ENCODE results near the gene MYRFL.
"Not testable (repeated sequence)": the region's sequence is repeated elsewhere in the genome, so short reads cannot be mapped to it uniquely, and the experiment has no call there.

MYRFL gene

DNA sequence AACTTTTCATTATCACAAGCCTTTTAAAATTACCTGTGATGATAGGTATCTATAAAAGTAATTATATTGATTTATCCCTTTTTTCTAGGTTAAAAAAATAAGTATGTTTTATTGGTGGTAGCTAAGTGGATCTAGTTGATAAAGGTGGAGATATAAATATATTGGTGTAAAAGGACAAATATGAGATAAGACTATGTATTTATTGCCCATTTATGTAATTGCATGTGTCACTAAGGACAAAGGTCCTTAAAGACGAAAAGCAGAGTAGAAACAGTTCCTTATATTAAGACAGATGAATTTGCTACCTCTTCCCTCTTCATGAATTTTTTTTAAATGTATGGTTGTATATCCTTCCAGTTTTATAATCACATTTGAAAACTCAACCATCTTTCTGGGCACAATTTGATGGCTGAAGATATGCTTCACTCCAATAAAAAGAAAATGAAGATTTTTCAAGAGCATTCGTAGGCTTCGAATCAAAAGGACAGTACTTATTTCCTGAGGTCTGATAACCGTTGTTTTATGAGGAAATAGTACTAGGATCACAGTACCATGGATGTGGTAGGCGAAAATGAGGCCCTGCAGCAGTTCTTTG lies at the start of gene MYRFL:
Gene MYRFL, plus strand, starts transcription at position 262 of the 595 bp plus-strand sequence. Its CDS starts 291 bp downstream, at position 553.
- no peak for DNase-seq

DNA sequence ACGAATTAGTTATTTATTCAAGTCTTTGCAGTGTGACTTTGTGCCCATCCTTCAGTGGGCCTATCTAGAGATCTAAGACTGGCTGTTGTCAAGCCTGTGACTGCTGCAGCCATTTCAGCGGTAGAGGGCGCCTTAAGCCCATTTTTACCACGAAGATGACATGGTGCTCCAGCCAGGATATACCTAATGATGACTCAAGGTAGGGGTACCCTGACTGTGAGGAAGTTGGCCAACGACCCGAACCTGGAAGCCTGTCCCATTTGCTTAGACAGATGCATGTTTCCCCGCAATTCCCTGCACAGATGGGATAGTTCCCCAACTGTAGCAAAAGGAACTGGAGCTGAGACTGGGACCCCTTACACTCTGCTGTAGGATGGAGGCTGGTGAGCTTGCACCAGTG lies 45.1 kb upstream of the MYRFL start:
- DNase-seq, result no peak

DNA sequence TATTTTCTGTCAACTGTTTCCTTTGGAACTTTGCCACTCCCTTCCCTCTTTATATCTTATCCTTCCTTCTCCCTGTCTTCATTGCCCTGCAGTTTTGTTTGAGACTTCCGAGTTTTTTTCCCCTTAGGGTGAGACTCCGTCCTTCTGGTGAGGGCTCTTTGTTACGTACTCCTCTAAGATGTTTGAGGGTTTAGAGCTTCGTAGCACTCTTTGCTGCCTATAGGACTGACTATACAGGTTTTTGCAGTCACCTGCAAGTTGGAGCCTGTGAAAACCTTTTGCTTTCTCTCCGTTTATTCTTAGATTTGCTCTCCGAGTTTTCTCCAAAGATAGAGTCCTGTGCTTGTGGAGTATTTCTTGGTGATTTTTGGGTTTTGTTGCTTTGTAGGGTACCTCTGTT lies 41.7 kb upstream of the MYRFL start:
- DNase-seq, result no peak

DNA sequence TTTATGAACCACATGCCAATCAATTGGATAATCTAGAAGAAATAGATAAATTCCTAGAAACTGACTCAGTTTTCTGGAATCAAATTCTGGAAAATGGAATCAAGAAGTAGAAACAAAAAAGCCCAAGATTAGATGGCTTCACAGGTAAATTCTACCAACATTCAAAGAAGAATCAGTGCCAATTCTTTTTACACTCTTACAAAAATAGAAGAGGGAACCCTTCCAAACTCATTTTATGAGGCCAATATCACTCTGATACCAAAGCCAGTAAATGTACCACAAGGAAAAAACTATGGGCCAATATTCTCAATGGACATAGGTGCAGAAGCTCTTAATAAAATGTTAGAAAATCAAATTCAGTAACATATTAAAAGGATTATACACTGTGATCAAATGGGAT lies 35.7 kb upstream of the MYRFL start:
- DNase-seq, result no peak

DNA sequence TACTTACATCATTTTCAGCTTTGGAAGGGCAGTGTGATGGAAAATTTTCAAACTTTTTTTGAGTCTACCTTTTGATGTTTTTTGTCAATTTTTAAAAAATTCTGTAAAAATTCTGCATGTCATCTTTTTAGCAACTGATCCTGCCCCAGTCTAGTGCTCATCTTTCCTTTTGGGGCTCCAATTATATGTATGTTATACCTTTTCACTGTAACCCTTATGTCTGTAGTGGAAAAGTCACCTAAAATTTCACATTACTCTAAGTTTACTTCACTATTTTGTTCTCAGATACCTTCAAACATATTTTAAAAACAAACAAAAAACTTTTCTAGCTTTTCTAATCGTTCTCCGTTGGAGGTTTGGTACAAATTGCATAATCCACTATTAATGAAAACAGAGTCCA lies 32.5 kb upstream of the MYRFL start:
- no peak for DNase-seq

DNA sequence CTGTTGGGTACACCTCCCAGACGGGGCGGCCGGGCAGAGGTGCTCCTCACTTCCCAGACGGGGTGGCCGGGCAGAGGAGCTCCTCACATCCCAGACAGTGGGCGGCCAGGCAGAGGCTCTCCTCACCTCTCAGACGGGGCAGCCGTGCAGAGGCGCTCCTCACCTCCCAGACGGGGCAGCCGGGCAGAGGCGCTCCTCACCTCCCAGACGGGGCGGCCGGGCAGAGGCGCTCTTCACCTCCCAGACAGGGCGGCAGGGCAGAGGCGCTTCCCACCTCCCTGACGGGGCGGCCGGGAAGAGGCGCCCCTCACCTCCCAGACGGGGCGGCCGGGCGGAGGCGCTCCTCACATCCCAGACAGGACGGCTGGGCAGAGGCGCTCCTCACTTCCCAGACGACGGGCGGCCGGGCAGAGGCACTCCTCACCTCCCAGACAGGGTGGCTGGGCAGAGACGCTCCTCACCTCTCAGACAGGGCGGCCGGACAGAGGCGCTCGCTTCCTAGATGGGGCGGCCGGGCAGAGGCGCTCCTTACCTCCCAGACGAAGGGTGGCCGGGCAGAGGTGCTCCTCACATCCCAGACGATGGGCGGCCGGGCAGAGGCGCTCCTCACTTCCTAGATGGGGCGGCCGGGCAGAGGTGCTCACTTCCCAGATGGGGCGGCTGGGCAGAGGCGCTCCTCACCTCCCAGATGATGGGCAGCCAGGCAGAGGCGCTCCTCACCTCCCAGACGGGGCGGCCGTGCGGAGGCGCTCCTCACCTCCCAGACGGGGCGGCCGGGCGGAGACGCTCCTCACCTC lies 17.7 kb upstream of the MYRFL start:
- DNase-seq, result not testable (repeated sequence)

DNA sequence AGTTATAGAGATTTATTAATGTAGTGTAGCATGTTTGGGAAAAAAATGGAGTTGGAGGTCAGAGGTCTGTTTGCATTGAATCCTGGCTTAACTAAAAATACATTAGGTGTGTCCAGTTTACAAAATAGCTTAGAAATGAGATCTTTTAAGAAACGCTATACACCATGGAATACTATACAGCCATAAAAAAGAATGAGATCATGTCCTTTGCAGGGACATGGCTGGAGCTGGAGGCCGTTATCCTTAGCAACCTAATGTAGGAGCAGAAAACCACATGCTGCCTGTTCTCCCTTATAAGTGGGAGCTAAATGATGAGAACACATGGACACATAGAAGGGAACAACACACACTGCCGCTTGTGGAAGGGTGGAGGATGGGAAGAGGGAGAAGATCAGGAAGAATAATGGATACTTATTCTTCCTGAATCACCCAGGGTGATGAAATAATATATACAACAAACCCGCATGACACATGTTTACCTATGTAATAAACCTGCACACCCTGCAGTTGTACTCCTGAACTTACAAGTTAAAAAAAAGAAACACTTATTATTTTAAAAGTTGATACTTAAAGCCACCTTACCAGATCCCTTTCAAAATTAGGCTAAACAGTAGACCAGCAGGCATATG lies 14.0 kb upstream of the MYRFL start:
- no peak for DNase-seq

DNA sequence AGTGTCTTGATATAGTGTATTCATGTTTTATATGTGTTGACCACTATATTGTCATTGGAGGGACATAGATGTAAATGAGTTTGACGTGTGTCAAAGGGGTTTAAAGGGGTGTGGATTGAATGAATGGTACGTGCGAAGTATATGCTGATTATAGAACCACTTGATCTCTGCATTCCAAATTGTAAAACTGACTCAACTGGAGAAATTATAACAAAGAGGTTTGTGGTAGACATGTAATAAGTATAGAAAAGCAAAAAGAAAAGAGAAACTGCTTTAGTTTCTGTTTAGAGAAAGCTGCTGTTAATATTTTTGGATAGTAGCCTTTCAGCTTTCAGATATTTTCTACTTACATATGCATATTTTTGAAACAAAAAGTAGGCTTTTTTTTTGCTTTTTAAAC lies 8.9 kb upstream of the MYRFL start:
- DNase-seq, result no peak

DNA sequence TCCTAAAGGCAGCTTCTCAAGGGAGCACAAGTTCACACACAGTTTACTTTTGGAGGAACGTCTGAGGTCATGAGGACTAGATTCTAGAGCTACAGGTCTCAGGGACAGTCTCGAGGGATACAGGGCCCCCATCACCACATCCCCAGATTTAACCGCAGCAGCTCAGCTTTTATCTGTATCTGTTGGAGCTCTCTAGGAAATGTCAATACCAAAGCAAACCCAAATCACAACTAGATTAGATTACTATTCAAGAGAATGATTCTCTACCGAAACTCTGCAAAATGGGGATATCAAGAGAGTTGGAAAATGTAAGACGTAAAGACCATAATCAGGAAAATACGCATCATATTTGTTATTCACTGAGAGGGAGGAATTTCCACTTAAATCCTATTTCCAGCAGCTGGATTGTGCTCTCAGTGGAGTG lies 4.0 kb upstream of the MYRFL start:
- no peak for DNase-seq

DNA sequence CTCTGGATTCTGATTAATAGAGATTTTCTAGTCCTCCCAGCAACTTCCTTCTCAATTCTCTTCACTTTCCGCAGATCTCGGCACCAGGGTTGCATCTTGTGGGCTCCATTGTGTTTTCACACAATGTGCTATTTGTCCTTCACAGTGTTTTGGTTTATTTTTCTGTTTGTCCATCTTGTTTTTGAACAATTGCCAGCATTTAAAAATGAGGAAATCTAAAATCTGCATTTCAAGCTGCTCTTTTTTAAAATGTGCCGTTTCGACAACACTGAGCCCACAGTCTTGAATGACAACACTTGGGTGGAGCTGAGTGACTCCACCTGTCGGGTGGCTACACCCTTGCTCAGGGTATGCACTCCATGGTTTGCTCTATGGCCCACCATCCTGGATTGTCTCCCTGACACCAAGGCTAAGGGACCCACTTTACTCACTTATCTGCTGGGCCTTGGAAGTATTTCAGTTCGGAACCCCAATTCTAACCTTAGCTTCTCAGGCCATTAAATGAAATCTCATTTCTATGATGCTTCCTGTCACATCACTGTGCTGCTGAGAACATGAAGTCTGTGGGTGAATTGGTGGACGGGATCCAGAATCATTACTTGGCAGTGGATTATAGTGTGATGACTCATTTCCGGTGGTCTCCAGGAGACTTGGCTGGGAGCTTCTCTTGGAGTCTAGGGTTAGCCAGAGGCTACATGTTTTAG lies 3.4 kb upstream of the MYRFL start:
- DNase-seq, result no peak

DNA sequence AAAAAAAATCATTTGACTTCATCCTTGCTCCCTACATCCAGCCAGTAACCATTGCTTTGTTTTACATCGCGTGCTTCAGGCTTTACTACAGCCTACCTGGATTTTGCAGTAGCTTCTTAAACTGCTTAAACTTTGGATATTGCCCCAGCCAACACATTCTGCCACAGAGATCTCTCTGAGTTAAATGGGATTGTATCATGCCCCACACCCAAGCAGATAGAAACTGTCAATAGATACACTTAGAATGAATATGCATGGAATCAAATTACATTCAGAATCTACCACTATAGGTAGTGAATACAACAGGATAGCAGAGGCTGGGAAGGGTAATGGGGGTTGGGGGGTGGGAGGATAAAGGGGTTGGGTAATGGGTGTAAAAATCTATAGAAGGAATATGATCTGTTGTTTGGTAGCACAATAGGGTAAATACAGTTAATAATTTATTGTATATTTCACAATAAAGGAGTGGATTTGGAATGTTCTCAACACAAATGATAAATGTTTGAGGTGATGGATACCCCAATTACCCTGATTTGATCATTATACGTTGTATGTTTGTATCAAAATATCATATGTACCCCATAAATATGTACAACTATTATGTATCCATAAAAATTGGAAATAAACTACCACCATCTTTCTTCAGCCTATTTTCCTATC lies 2.7 kb upstream of the MYRFL start:
- DNase-seq, result no peak

DNA sequence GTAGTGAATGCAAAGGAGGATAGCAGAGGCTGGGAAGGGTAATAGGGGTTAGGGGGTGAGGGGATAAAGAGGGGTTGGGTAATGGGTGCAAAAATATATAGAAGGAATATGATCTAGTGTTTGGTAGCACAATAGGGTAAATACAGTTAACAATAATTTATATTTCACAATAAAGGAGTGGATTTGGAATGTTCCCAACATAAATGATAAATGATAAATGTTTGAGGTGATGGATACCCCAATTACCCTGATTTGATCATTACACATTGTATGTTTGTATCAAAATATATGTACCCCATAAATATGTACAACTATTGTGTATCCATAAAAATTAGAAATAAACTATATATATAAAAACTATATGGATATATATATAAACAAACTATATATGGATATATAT lies 999 bp upstream of the MYRFL start:
- DNase-seq, result no peak

DNA sequence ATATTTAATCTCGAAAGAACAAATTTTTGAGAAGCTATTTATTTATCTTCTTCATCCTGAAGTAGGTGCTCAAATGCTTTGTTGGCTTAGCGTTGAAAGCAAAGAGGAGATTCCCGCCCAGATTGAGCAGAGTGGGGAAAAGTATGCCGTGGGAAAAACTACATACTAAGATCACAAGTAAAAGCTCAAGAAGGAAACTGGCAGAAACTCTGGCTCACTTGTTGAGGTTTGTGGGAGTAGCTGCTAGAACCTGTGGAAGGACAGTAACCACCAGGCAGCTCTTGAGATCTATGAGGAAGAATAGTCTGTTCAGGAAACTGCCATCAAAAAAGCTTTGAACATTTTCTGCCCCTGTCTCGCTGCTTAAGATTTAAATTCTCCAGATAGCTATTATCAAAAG lies 3.9 kb downstream of the MYRFL start:
- no peak for DNase-seq

DNA sequence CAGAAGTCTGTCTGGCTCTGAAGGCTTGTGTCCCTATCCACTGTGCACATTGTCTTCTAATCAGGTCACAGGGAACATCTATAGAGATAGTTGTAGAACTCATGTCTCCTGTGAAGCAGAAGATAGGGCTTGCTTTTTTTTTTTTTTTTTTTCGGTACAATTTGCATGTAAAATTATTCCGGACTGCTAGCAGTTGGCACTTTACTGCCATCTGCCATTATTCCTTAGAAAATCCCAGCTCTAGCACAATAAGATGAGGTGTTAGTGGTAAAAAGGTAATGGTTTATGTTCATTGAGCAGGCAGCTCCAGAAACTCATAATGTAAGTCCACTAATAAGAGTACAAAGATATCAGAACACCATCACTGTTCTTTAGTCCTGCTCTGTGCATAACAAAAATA lies 8.7 kb downstream of the MYRFL start:
- no peak for DNase-seq

DNA sequence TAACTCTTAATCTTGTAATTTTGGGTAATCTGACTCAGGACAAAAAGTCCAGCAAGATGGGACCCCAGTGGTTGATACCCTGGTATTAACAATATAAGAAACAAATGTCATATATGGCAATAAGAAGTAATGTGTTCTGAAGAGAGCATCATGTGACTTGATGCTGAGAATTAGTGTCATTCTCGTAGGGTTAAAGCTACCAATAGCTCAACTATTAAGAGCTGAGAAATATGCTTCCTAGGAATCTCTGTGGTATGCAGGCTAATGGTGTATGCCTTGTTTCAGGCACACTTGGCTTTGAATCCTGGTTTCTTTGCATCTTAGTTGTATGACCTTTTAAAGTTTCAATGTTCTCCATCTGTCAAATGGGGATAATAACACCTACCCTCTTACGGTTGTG lies 9.1 kb downstream of the MYRFL start:
- no peak for DNase-seq

DNA sequence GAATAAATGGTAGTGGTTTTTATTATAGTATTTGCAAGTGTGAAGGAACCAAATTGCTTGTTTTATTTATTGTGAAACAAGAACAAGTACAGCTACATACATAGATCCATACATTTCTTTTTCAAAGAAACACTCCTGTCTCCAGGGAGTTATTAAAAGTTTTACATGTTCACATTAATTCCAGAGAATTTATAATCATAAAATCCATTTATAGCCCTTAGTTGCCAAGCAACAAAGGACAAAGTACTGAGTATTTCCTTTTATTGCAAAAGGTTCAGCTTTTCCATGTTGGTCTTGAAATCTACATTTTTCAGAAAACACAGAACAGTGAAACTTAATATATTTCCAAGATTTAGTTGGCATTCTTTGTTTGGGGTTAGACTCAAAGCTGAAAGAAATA lies 9.5 kb downstream of the MYRFL start:
- no peak for DNase-seq

DNA sequence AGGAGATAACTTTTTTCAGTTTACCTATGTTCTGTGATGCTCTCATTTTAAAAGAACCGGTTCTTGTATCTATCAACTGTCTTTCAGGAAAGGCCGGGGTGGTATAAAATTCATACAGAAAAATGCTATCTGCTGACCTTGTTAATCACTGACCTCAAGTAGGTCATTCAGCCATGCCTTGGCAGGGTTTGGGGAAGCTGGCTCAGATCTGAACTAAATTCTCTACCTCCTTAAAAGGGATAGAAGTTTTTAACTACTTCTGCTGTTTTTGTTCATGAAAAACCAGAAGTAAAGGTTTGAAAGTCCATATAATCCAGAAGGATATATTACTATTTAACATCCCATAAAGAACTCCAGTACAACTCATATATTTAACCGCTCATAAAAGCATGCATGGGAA lies 10.1 kb downstream of the MYRFL start:
- no peak for DNase-seq

DNA sequence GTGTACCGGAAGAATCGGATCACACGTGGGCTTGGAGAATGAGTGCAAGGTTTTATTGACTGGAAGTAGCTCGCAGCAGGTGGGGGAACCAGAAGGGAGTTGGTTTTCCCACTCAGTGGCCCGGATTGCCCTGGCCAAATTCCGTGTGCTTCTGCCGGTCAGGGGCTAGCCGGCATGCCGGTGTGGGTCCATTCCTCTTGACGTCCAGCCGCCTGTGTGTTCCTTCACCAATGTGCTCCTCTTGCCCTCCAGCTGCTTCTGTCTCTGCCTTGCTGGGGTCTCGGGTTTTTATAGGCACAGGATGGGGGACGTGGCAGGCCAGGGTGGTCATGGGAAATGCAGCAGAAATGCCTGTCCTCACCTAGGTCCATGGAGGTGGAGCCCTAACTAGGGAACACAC lies 11.0 kb downstream of the MYRFL start:
- no peak for DNase-seq

DNA sequence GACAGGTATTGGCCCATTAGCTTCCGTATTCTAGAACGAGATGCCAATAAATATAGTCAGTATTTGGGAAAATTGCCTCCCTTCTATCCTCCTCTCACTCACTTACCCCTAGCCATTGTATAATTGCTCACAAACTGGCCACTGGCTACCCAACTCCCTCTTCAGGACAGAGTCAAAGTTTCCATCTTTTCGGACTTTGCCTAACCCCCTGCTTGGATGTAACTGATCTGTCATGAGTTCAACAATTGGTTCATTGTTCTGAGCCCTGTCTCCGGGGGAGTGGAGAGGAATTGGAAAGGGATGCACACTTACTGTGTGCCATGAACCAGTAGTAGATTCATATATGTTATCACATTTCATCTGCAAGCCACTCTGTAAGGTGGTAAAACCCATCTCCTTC lies 12.2 kb downstream of the MYRFL start:
- DNase-seq, result no peak

DNA sequence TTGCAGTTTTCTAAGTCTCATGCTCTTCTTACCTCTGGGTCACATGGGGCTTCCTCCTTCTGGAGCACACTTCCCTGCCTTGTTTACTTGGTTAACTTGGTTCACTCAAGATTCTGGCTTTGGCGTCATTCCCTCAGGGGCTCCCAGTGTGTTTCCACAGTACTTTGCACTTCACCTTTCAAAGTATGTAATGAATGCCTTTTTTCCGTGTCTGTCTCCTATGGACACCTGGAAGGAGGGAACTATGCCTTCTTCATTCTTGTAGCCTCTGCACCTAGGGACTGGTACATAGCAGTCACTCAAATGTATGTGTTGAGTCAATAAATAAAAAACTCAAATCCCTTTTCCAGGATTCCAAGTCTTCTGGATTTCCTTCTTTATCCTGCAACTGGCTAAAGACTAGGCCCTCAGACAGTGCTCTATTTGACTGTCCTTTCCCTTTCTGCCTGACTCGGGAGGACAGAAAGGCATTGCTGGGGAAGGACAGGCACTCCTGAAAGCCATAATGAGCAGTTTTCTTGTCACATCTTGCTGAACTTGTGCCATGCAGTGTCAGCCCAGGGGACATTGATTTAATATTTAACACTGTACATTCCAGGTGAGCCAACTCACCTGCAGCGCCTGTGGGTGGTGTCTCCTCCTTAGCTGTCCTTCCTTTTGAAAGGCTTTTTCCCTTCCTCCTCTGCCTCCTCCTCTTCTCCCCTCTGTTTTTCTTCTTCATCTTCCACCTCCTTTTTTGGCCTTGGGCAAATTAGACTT lies 12.8 kb downstream of the MYRFL start:
- no peak for DNase-seq

DNA sequence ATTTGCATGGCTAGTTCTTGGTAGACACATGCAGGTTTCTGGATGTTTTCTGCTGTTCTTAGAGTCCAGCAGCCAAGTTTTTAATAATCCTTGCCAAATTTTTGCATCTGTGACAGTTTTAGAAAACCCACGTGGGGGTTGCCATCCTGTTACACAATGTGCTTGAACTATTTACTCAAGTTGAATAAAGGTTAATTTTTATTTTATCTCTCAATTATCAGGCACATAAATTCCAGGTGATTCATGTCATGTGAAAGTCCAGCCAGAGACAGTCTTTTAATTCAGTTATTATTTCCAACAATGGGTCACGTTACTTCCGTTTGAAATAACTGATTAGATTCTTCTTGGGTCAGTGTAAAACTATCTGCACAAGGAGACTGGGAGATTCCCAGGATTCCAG lies 15.7 kb downstream of the MYRFL start:
- no peak for DNase-seq

DNA sequence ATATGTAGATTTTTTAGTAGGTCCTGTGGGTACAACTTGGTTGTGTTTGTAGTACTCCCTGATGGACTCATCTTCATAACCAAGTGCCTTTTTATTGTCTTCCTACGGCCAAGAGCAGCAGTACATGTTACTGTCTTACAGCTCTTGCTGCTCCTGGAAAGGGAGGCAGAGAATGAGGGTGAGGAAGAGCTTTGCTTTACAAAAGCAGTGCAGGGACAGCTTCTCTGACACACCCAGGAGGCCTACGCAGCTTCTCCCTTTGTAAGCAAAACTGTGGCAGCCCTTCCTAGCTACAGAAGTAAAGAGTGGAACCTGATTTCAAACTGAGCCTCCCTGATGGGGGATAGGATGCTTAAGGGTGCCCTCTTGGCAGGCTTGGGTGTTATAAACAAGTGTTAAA lies 18.6 kb downstream of the MYRFL start:
- no peak for DNase-seq

All from activated CD4-positive, alpha-beta T cell treated with anti-CD3 and anti-CD28 coated beads for 1 hour (primary cell).